Measurements from ENCODE around the gene BABAM2.

Gene BABAM2

DNA sequence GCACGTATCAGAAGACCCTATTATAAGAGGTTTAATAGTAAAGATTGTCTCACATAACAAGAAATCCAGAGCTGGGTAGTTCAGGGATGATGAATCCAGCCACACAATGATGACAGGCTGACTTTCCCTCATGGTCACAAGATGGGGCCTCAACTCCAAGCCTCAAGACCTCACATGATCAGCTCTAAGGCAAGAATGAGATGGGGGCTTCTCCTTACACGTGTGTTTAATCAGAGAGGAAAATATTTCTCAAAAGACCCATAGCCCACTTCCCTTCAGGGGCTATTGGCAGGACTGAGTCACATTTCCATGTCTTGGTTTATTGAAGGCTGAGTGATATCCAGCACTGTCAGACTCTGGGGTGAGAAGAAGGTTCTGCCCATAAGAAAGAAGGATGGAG lies 402.0 kb downstream of the BABAM2 start:
- DNase-seq: no peak

GRCh38 chr2:28293416-28293815 lies 402.9 kb downstream of the BABAM2 start:
- no peak for DNase-seq

DNA sequence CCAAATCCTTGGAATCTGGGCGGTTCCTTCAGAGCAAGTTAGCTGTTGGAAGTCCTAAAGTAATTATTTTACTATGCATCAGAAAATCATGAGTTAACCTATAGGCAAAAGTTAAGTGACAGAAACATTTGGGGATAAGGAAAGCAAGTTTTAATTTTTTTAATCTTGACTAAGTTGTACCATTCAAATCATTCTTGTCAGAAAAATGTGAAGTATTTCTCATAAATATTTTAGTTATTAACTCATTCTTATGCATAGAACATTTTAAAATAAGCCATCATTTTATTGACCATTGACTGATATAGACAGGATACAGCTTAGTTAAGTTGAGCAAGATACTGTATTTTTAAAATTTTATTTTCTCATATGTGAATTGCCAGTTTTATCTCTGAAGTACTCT lies 403.9 kb downstream of the BABAM2 start:
- no peak for DNase-seq

GRCh38 chr2:28296243-28296642 lies 405.7 kb downstream of the BABAM2 start:
- no peak for DNase-seq

GRCh38 chr2:28296904-28297303 lies 406.4 kb downstream of the BABAM2 start:
- no peak for DNase-seq

GRCh38 chr2:28297531-28297930 lies 407.0 kb downstream of the BABAM2 start:
- no peak for DNase-seq

DNA sequence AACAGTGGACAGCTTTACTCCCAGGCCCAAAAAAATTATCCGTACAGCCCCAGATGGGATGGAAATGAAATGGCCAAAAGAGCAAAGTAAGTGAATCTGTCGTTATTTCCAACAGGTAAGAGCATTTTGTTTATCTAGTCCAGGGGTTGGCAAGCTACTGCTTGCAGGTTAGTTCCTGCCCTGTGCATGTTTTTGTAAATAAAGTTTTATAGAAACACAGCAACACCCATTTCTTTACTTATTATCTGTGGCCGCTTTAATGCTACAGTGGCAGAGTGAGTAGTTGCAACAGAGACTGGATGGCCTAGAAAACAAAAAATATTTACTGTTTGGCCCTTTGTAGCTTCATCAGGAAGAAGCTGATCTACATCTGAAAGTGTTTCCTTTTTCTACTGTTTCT lies 407.9 kb downstream of the BABAM2 start:
- no peak for DNase-seq

DNA sequence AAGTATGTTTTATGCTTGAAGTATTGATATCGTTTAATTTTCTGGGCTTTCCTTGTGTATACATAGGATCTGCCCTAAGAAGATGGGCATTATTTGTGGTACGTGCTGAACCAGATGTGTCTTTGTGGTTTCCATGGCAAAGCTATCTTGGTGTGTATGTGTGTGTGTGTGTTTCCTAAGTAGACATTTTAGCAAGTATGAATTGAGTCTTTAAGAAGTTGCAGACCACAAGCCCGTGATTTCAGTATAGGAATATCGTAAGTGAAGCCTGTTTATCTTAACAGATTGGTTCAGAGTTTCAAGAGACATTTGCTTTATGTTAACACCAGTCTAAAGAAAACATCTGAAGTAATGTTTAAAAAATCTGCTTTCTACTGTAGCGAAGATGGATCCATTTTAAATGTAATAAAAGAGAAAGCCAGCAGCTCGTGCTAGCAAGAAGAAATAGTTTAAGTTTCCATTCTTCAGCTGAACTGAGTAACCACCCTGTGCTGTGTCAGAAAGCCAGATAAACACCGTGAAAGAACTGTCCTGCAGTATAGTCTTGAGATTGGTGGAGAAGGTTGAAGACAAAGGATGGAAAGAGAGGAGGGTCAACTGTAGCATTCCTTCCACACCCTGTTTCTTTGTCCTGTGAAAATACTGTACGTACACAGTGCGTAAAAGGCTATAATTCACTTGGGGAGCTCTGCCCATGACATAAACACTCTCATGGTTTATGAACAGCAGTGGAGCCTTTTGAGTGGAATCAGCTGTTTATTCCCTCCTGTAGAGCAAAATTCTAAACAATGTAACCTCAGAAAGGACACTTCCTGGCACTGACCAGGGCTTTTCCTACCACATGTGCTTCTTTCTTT lies 410.2 kb downstream of the BABAM2 start:
- no peak for DNase-seq

DNA sequence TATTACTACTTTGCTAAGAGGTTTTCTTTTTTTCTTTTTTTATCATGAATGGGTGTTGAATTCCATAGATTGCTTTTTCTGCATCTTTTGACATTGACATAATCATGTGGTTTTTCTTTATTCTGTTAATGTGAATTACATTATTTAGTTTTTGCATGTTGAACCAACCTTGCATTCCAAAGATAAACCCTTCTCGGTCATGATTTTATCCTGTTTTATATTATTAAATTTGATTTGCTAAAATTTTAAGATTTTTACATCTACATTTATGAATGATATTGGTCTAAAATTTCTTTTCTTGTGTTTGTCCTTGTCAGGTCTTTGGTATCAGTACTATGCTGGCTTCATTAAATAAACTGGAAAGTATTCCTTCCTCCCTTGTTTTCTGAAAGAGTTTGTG lies 414.7 kb downstream of the BABAM2 start:
- DNase-seq: no peak

DNA sequence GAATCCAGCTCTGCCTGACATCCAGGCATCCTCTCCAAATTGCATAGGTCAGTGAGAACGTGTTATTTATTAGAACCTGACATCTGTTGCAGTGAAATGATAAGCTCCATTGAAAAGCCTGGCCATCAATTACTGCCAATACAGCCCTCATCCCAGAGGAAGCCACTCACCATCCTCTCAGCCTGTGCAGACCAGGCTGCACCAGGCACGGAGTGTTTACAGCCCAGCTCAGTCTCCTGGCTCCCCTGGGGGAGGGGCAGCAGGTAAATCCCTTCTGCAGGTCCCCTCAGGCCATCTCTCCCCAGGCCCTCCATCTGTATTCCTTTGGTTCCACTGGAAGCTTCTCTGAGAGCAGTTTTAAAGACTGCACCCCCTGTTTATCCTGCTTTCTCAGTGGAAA lies 419.6 kb downstream of the BABAM2 start:
- no peak for DNase-seq

DNA sequence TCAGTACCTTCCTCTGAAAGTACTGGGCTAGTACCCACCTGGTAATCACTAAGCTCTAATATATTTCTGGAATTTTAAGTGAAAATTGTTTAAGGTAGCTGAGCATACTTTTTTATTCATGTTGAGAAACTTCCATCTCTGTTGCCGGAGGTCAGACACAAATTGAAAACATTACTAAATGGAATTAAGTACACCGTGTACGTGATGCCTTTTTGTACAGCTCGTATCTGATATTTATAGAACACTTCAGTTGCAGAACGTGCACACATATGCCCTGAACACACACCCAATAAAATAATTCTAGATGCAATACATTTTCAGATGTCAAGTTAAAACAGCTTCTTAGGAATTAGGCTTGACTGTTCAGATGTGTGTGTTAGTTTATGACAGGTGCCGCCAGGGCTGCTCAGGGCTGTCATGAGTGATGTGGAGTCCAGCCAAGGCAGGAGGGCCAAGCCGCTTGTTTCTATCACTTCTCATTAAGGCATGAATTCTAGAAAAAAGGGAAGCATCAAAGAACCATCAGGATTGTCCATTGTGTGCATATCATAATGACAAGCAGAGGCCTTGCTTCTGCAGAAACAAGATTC lies 421.2 kb downstream of the BABAM2 start:
- no peak for DNase-seq

DNA sequence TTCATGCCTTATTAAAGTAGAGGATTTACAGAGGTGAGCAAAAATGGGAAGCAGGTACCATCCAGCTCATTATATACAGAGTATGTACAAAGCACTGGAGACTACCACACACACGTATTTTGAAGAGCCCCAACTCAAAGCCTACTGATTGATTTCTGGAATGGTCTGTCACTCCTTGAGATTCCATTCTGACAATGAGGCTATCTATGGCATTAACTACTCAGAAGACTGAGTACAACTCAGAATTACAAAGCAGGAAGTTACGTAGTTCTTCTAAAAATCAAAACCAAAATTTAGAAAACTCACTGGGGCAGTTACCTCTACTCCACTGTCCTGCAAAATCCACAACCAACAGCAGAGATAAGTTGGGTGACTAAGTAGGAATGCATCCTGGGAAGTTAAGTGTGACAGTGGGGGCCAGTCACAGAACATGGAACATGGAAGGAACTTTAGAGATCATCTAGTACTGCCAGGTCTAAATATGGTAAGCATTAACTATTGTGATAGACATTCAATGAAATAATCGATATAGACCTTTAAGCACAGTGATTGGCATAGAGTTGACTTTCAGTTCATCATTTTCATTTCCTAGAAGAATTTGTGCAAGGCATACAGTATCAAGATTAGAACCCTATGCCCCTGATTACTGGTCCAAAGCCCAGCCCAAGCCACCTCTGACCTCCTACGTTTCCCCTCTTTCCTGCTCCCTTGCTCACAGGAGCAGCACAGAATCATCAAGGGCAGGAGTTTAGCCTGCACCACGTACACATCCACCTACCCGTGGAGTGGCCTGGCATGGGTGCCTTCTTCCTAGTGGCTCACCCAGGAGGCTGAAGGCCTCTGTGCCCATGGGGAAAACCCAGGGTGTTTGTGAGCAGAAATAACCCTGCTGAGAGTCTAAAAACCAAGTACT lies 422.0 kb downstream of the BABAM2 start:
- DNase-seq: no peak

GRCh38 chr2:28313220-28313784 lies 422.8 kb downstream of the BABAM2 start:
- DNase-seq: no peak

DNA sequence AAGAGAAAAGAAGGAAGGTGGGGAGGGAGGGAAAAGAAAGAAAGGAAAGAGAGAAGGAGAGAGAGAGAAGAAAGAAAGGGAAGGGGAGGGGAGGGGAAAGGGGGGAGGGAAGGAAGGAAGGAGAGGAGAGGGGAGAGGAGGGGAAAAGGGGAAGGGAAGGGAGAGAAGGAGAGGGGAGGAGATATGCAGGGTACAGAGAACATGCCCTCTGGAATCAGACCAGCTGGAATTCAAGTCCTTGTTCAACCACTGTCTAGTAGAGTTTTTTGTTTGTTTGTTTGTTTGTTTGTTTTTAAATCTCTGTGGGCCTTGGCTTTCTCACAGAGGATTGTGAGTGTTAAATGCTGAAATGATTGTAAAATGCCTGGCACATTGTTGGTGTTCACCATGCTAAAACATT lies 424.4 kb downstream of the BABAM2 start:
- no peak for DNase-seq

GRCh38 chr2:28316546-28317335 lies 426.2 kb downstream of the BABAM2 start:
- no peak for DNase-seq

- no peak for DNase-seq
These were observed 426.9 kb downstream of the BABAM2 start for GRCh38 chr2:28317390-28317789.

GRCh38 chr2:28318023-28318422 lies 427.5 kb downstream of the BABAM2 start:
- no peak for DNase-seq

DNA sequence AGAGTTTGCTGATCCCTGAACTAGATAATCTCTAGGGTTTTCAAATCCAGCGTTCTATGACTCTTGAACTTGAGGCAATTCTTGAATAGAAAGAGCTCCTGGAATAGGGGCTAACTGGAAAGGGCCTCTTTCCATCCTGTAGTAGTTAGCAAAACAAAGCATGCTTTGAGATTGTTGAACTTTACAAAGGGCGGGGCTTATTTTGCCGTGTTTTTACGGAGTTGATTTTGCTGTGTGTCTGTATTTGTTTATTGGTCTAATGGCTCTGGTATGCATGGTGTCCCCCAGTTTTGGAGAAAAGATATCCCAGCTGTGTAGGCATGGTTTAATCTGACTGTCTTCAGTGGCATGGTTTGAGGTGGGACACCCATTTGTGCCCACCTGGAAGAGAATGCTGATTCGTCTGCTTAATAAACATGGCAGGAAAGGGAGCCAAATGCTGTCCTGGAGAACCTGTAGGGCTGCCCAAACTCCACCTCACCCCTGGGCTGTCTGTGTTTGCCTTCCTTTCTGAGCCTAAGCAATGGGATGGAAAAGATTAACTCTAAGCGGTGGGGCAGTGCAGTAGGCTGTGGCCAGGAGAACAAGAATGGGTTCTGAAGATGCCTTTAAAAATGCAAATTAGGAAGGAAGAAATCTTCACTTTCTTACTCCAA lies 428.1 kb downstream of the BABAM2 start:
- DNase-seq: no peak

- DNase-seq: no peak
These were observed 428.8 kb downstream of the BABAM2 start for GRCh38 chr2:28319118-28320008.

DNA sequence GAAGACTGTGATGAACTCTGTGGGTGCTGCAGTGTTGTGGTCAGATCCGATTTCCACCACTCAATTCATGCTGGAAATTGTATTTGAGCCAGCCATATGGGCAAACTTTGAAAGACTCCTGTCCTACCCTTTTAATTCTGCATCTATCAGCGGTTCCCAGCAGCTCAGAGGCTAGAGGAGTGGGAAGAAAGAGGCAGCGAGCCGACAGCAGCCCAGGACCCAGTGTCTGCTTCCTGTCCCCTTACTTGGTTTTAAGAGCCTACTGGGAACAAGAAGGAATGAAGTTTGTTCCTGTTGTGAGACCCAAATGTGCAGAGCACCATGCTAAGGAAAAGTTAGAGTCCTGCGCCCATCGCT lies 429.5 kb downstream of the BABAM2 start:
- no peak for DNase-seq

DNA sequence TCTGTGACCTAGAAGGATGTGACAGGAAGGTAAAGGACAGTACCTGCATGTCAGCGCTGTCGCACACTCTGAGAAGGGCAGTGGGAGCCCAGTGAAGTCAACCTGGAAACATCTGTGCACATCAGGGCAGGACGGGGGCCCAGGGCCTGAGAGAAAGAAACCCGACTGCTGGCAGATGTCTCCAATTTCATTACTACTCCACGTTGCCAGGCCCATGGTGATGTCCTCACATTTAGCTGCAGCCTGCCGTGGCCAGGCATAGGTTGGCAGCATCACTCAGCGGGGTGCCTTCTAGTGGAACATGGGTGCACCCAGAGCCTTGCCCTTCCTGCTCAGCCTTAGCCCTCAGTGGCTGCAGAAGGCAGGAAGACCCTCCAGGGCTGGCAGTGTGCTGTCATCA lies 429.8 kb downstream of the BABAM2 start:
- DNase-seq: no peak
